Measurements from ENCODE around the gene DPP9. TPM values are rescaled to one million over a fixed set of nuclear protein-coding genes. Genes with fewer than 3 reads are reported as not detected.
A peak's percentile ranks its signal among the peaks of the same experiment; 100 is the strongest.

Gene DPP9
- total RNA-seq, 6 experiments from 2014 or later: 47.3 to 118 (median 54.5) TPM

GRCh38 chr19:4695224-4695731, 28.4 kb downstream of the DPP9 start:
- intact Hi-C loops (cut with DNase I): no loop called here
- 33% methylated on average over 11 of the region's 19 CpGs for WGBS (ENCODE audit: insufficient coverage, low coverage, low lambda C conversion rate, missing lambda C conversion rate)
- peaks cover 0 to 81% (median 34%) of the 10 kb centered on the region in 4 donors for H3K36me3 ChIP-seq
- peak overlapping the region; percentile 22 to 86 (median 73) for H3K27ac ChIP-seq
- H3K27me3 ChIP-seq: no peaks in the 10 kb centered on the region
- no peak overlapping the region for H3K4me3 ChIP-seq
- peak; percentile 47 to 64 (median 56) for ATAC-seq
- peaks cover 0 to 54% (median 18%) of the 10 kb centered on the region in 4 donors for H3K4me1 ChIP-seq
- DNase-seq: peak; percentile 69 to 90 (median 88)
- no peaks in the 10 kb centered on the region for H3K9me3 ChIP-seq
- no peak for TF ChIP-seq POLR2A (IDR thresholded peaks at IDR 0.05)
- TF ChIP-seq, protein P1, sequence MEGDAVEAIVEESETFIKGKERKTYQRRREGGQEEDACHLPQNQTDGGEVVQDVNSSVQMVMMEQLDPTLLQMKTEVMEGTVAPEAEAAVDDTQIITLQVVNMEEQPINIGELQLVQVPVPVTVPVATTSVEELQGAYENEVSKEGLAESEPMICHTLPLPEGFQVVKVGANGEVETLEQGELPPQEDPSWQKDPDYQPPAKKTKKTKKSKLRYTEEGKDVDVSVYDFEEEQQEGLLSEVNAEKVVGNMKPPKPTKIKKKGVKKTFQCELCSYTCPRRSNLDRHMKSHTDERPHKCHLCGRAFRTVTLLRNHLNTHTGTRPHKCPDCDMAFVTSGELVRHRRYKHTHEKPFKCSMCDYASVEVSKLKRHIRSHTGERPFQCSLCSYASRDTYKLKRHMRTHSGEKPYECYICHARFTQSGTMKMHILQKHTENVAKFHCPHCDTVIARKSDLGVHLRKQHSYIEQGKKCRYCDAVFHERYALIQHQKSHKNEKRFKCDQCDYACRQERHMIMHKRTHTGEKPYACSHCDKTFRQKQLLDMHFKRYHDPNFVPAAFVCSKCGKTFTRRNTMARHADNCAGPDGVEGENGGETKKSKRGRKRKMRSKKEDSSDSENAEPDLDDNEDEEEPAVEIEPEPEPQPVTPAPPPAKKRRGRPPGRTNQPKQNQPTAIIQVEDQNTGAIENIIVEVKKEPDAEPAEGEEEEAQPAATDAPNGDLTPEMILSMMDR (IDR thresholded peaks at IDR 0.05): no peak

- intact Hi-C loops (cut with DNase I): no loop called here
- ATAC-seq (peak; percentile 75 to 84 (median 80)), DNase-seq (peak; percentile 89 to 97 (median 95))
- H3K4me1 ChIP-seq: peaks cover 0 to 54% (median 18%) of the 10 kb centered on the region in 4 donors
- H3K27ac ChIP-seq: peak overlapping the region; percentile 22 to 86 (median 73)
- peak; percentile 40 for TF ChIP-seq POLR2A (IDR thresholded peaks at IDR 0.05)
- TF ChIP-seq, protein P1 (IDR thresholded peaks at IDR 0.05): no peak
- H3K36me3 ChIP-seq: peaks cover 0 to 81% (median 31%) of the 10 kb centered on the region in 4 donors
- H3K27me3 ChIP-seq: no peaks in the 10 kb centered on the region
- no peak overlapping the region for H3K4me3 ChIP-seq
- no peaks in the 10 kb centered on the region for H3K9me3 ChIP-seq
- whole genome bisulfite sequencing (ENCODE audit: insufficient coverage, low coverage, low lambda C conversion rate, missing lambda C conversion rate): 30% methylated on average over 20 of the region's 22 CpGs
These were observed 29.2 kb downstream of the DPP9 start for GRCh38 chr19:4694211-4694987.

- TF ChIP-seq, protein P1 (IDR thresholded peaks at IDR 0.05): no peak
- no peak for TF ChIP-seq POLR2A (IDR thresholded peaks at IDR 0.05)
- Histone ChIP-seq H3K27me3 (no peaks in the 10 kb centered on the region), H3K9me3 (no peaks in the 10 kb centered on the region), H3K4me3 (no peak overlapping the region), H3K27ac (peak overlapping the region; percentile 38 to 86 (median 59)), H3K4me1 (peaks cover 0 to 54% (median 18%) of the 10 kb centered on the region in 4 donors), H3K36me3 (peaks cover 0 to 84% (median 34%) of the 10 kb centered on the region in 4 donors)
- ATAC-seq (no peak), DNase-seq (no peak)
- intact Hi-C loops (cut with DNase I): no loop called here
- 81% methylated on average over 14 of the region's 15 CpGs for whole genome bisulfite sequencing (ENCODE audit: insufficient coverage, low coverage, low lambda C conversion rate, missing lambda C conversion rate)
These were observed 30.0 kb downstream of the DPP9 start for GRCh38 chr19:4693471-4694121.

GRCh38 chr19:4693078-4693350, 30.6 kb downstream of the DPP9 start:
- TF ChIP-seq POLR2A (IDR thresholded peaks at IDR 0.05): no peak
- TF ChIP-seq, protein P1 (IDR thresholded peaks at IDR 0.05): no peak
- intact Hi-C loops (cut with DNase I): no loop called here

More at GRCh38 chr19:4693078-4693350, 30.6 kb downstream of the DPP9 start:
- DNase-seq (no peak), ATAC-seq (no peak)
- Histone ChIP-seq H3K27me3 (no peaks in the 10 kb centered on the region), H3K27ac (peak overlapping the region in 1 of 3 donors; percentile 86), H3K4me1 (peaks cover 0 to 54% (median 18%) of the 10 kb centered on the region in 4 donors), H3K4me3 (no peak overlapping the region), H3K36me3 (peaks cover 0 to 84% (median 35%) of the 10 kb centered on the region in 4 donors), H3K9me3 (no peaks in the 10 kb centered on the region)
- WGBS (ENCODE audit: insufficient coverage, low coverage, low lambda C conversion rate, missing lambda C conversion rate): no CpG with 5 or more reads among the region's 7 CpGs

Data from right lobe of liver (tissue), 6 donors.